ENCODE measurements around the gene OR52B6. TPM values are rescaled to one million over a fixed set of nuclear protein-coding genes. Genes with fewer than 3 reads are reported as not detected.

The OR52B6 gene
- total RNA-seq, 4 donors from 2014 or later, result not detected

- TF ChIP-seq, protein P1, sequence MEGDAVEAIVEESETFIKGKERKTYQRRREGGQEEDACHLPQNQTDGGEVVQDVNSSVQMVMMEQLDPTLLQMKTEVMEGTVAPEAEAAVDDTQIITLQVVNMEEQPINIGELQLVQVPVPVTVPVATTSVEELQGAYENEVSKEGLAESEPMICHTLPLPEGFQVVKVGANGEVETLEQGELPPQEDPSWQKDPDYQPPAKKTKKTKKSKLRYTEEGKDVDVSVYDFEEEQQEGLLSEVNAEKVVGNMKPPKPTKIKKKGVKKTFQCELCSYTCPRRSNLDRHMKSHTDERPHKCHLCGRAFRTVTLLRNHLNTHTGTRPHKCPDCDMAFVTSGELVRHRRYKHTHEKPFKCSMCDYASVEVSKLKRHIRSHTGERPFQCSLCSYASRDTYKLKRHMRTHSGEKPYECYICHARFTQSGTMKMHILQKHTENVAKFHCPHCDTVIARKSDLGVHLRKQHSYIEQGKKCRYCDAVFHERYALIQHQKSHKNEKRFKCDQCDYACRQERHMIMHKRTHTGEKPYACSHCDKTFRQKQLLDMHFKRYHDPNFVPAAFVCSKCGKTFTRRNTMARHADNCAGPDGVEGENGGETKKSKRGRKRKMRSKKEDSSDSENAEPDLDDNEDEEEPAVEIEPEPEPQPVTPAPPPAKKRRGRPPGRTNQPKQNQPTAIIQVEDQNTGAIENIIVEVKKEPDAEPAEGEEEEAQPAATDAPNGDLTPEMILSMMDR (IDR thresholded peaks at IDR 0.05; ENCODE audit: low read depth), result no peak
Observed at GRCh38 chr11:5597953-5598352, 17.3 kb downstream of the OR52B6 start.

GRCh38 chr11:5600374-5600851, 19.7 kb downstream of the OR52B6 start:
- TF ChIP-seq, protein P1 (IDR thresholded peaks at IDR 0.05; ENCODE audit: low read depth), result no peak

- TF ChIP-seq, protein P1 (IDR thresholded peaks at IDR 0.05; ENCODE audit: low read depth), result no peak
Observed at GRCh38 chr11:5603326-5603725, 22.6 kb downstream of the OR52B6 start.

- TF ChIP-seq, protein P1 (IDR thresholded peaks at IDR 0.05; ENCODE audit: low read depth), result no peak
Observed at GRCh38 chr11:5604896-5605295, 24.2 kb downstream of the OR52B6 start.

DNA sequence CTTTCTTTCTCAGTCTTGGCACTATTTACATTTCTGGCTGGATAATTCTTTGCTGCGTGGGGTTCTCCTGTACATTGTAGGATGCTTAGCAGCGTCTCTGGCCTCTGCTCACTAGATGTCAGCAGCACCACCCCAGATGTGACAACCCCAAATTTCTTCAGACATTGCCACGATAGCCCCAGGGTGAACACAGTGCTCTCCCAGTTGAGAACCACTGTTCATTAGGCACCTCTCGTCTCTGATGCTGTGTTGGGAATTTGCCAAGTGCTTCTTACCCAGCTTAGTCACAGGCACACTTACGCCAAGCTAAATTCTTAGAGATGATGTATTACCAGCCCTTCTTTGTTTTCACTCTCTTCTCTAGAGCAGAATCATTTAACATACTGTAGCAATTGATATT, 25.2 kb downstream of the OR52B6 start:
- TF ChIP-seq, protein P1 (IDR thresholded peaks at IDR 0.05; ENCODE audit: low read depth), result no peak

DNA sequence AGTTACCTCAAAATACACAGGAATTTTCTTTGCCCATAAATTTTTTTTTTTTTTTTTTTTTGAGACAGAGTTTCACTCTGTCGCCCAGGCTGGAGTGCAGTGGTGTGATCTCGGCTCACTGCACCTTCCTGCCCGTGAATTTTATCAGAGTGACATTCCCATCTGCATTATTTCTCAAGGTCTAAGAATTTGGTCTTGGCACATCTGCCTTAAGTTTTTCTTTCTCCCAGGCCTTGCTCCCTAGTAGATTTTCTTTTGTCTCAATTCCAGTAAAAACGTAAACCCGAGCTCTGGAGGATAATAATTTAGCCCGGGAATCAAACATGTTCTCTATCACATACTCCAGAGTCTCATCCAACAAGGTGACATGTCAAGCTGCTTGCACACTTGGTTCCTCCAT, 28.1 kb downstream of the OR52B6 start:
- TF ChIP-seq, protein P1 (IDR thresholded peaks at IDR 0.05; ENCODE audit: low read depth), result no peak

GRCh38 chr11:5610446-5610845, 29.8 kb downstream of the OR52B6 start:
- TF ChIP-seq, protein P1 (IDR thresholded peaks at IDR 0.05; ENCODE audit: low read depth), result no peak
